ENCODE measurements around the gene DSPP.

- no peak for TF ChIP-seq USF2 (CRISPR knock-in tag; IDR thresholded peaks at IDR 0.05)
- TF ChIP-seq NR2C2 (CRISPR knock-in tag; IDR thresholded peaks at IDR 0.05): no peak
- TF ChIP-seq, protein P1, sequence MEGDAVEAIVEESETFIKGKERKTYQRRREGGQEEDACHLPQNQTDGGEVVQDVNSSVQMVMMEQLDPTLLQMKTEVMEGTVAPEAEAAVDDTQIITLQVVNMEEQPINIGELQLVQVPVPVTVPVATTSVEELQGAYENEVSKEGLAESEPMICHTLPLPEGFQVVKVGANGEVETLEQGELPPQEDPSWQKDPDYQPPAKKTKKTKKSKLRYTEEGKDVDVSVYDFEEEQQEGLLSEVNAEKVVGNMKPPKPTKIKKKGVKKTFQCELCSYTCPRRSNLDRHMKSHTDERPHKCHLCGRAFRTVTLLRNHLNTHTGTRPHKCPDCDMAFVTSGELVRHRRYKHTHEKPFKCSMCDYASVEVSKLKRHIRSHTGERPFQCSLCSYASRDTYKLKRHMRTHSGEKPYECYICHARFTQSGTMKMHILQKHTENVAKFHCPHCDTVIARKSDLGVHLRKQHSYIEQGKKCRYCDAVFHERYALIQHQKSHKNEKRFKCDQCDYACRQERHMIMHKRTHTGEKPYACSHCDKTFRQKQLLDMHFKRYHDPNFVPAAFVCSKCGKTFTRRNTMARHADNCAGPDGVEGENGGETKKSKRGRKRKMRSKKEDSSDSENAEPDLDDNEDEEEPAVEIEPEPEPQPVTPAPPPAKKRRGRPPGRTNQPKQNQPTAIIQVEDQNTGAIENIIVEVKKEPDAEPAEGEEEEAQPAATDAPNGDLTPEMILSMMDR (IDR thresholded peaks at IDR 0.05): no peak
- TF ChIP-seq, protein P2, sequence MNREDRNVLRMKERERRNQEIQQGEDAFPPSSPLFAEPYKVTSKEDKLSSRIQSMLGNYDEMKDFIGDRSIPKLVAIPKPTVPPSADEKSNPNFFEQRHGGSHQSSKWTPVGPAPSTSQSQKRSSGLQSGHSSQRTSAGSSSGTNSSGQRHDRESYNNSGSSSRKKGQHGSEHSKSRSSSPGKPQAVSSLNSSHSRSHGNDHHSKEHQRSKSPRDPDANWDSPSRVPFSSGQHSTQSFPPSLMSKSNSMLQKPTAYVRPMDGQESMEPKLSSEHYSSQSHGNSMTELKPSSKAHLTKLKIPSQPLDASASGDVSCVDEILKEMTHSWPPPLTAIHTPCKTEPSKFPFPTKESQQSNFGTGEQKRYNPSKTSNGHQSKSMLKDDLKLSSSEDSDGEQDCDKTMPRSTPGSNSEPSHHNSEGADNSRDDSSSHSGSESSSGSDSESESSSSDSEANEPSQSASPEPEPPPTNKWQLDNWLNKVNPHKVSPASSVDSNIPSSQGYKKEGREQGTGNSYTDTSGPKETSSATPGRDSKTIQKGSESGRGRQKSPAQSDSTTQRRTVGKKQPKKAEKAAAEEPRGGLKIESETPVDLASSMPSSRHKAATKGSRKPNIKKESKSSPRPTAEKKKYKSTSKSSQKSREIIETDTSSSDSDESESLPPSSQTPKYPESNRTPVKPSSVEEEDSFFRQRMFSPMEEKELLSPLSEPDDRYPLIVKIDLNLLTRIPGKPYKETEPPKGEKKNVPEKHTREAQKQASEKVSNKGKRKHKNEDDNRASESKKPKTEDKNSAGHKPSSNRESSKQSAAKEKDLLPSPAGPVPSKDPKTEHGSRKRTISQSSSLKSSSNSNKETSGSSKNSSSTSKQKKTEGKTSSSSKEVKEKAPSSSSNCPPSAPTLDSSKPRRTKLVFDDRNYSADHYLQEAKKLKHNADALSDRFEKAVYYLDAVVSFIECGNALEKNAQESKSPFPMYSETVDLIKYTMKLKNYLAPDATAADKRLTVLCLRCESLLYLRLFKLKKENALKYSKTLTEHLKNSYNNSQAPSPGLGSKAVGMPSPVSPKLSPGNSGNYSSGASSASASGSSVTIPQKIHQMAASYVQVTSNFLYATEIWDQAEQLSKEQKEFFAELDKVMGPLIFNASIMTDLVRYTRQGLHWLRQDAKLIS (CRISPR knock-in tag; IDR thresholded peaks at IDR 0.05; ENCODE audit: borderline replicate concordance): no peak
- TF ChIP-seq TP53 (CRISPR knock-in tag; IDR thresholded peaks at IDR 0.05): no peak
- no peak for TF ChIP-seq FOXK1 (CRISPR knock-in tag; IDR thresholded peaks at IDR 0.05)
- TF ChIP-seq GABPB1 (CRISPR knock-in tag; IDR thresholded peaks at IDR 0.05): no peak
- TF ChIP-seq TEAD4 (CRISPR knock-in tag; IDR thresholded peaks at IDR 0.05): no peak
- no peak for TF ChIP-seq ESRRA (CRISPR knock-in tag; IDR thresholded peaks at IDR 0.05; ENCODE audit: borderline replicate concordance)
- TF ChIP-seq ZNF232 (CRISPR knock-in tag; IDR thresholded peaks at IDR 0.05): no peak
- no peak for TF ChIP-seq FOXJ3 (CRISPR knock-in tag; IDR thresholded peaks at IDR 0.05; ENCODE audit: borderline replicate concordance)
These were observed 42.6 kb downstream of the DSPP start for GRCh38 chr4:87650938-87651337.
